Neural progenitor cell (in vitro differentiated cells): Measurements from ENCODE around the gene SUGT1.
"Not testable (repeated sequence)": the region's sequence is repeated elsewhere in the genome, so short reads cannot be mapped to it uniquely, and the experiment has no call there.

Experiments used
- EZH2 ChIP-seq: fragments of 200-600 bp; sonication (generic); IDR thresholded peaks from 2 replicates; pipeline ENCODE4 v1.6.1; 2017; ENCODE audit warnings: antibody characterized with exemption, mild to moderate bottlenecking, moderate library complexity
- EZH2phosphoT487 ChIP-seq: fragments of 200-600 bp; sonication (generic); IDR thresholded peaks from 2 replicates; pipeline ENCODE4 v1.6.1; 2017; ENCODE audit warnings: antibody characterized with exemption
- TF ChIP-seq, protein P1 (sequence below): fragments of 200-600 bp; sonication (generic); IDR thresholded peaks from 2 replicates; pipeline ENCODE4 v1.5.1; 2017; ENCODE audit warnings: antibody characterized with exemption, mild to moderate bottlenecking

DNA sequence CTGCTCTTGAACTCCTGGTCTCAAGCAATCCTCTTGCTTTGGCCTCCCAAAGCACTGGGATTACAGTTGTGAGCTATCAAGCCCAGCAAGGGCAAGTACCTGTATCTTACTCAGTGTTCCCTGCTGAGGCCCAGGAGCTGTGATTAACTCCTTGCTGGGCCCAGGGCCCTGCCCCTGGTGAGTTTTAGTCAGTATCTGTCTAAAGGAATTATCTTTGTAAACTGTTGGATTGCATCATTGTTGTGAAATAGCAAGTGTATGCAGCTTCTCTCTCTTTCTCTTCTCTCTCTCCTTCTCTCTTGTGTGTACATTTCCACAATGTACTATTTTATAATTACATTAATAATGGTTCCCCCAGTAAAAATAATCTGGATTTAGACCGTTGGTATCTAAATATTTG lies 45.8 kb upstream of the SUGT1 start:
- TF ChIP-seq, protein P1, sequence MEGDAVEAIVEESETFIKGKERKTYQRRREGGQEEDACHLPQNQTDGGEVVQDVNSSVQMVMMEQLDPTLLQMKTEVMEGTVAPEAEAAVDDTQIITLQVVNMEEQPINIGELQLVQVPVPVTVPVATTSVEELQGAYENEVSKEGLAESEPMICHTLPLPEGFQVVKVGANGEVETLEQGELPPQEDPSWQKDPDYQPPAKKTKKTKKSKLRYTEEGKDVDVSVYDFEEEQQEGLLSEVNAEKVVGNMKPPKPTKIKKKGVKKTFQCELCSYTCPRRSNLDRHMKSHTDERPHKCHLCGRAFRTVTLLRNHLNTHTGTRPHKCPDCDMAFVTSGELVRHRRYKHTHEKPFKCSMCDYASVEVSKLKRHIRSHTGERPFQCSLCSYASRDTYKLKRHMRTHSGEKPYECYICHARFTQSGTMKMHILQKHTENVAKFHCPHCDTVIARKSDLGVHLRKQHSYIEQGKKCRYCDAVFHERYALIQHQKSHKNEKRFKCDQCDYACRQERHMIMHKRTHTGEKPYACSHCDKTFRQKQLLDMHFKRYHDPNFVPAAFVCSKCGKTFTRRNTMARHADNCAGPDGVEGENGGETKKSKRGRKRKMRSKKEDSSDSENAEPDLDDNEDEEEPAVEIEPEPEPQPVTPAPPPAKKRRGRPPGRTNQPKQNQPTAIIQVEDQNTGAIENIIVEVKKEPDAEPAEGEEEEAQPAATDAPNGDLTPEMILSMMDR, result not testable (repeated sequence)
- TF ChIP-seq EZH2phosphoT487, EZH2: not testable (repeated sequence)
